ENCODE measurements around the gene NEIL3. TPM values are rescaled to one million over a fixed set of nuclear protein-coding genes. Genes with fewer than 3 reads are reported as not detected.

The NEIL3 gene
- total and polyA plus RNA-seq, 10 of the 15 experiments (the other 5 are each of a cell fraction or from before 2014, with no cell fraction given): 3.0 to 13.8 (median 8.9) TPM

DNA sequence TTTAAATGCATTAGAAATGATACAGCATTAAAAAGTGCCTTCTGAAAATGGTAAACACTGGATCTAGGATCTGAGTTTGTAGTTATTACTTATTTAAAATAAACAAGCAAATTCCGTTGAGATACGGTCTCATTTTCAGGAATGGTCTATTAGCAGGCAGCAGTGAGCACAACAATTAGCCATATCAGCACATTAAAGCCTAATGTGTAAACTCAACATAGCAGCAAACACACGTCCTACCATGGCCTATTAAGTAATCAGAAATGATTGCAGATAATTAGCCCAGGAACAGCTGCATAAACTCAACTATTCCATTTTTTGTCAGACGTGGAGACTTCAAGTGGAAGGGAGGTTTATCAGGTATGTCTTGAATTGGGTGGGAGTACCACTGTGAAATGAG, 61.8 kb downstream of the NEIL3 start (continued):
- TF ChIP-seq SIX5 (IDR thresholded peaks at IDR 0.05; ENCODE audit: low read depth, low read length, severe bottlenecking): no peak
- no peak for TF ChIP-seq ZBTB4 (CRISPR knock-in tag; IDR thresholded peaks at IDR 0.05)
- TF ChIP-seq CEBPZ (IDR thresholded peaks at IDR 0.05; ENCODE audit: low read depth, low read length): no peak
- no peak for TF ChIP-seq ZBTB11 (CRISPR knock-in tag; IDR thresholded peaks at IDR 0.05)
- no peak for TF ChIP-seq BCL11A (IDR thresholded peaks at IDR 0.05; ENCODE audit: low read depth, low read length)
